Measurements from ENCODE around the gene PRND. TPM values are rescaled to one million over a fixed set of nuclear protein-coding genes. Genes with fewer than 3 reads are reported as not detected.

PRND gene
- total RNA-seq, 1 donor from 2014 or later = not detected

GRCh38 chr20:4710106-4710475, 11.6 kb upstream of the PRND start:
- H3K27ac Mint-ChIP-seq (ENCODE audit: unreplicated experiment) = no peak overlapping the region
- no peaks in the 10 kb centered on the region for H3K4me1 Mint-ChIP-seq (ENCODE audit: unreplicated experiment)
- TF ChIP-seq, protein P1, sequence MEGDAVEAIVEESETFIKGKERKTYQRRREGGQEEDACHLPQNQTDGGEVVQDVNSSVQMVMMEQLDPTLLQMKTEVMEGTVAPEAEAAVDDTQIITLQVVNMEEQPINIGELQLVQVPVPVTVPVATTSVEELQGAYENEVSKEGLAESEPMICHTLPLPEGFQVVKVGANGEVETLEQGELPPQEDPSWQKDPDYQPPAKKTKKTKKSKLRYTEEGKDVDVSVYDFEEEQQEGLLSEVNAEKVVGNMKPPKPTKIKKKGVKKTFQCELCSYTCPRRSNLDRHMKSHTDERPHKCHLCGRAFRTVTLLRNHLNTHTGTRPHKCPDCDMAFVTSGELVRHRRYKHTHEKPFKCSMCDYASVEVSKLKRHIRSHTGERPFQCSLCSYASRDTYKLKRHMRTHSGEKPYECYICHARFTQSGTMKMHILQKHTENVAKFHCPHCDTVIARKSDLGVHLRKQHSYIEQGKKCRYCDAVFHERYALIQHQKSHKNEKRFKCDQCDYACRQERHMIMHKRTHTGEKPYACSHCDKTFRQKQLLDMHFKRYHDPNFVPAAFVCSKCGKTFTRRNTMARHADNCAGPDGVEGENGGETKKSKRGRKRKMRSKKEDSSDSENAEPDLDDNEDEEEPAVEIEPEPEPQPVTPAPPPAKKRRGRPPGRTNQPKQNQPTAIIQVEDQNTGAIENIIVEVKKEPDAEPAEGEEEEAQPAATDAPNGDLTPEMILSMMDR (IDR thresholded peaks at IDR 0.05) = no peak
- no peak overlapping the region for H3K4me3 Mint-ChIP-seq (ENCODE audit: unreplicated experiment)
- DNase-seq (ENCODE audit: extremely low spot score, unreplicated experiment) = peak; percentile 62
- no peaks in the 10 kb centered on the region for H3K36me3 Mint-ChIP-seq (ENCODE audit: unreplicated experiment)
- H3K27me3 Mint-ChIP-seq (ENCODE audit: unreplicated experiment) = peaks cover 9% of the 10 kb centered on the region
- H3K9me3 Mint-ChIP-seq (ENCODE audit: unreplicated experiment) = peaks cover 4% of the 10 kb centered on the region

GRCh38 chr20:4711511-4711910, 10.2 kb upstream of the PRND start:
- H3K9me3 Mint-ChIP-seq (ENCODE audit: unreplicated experiment) = peaks cover 4% of the 10 kb centered on the region
- TF ChIP-seq, protein P1 (IDR thresholded peaks at IDR 0.05) = no peak
- no peak overlapping the region for H3K4me3 Mint-ChIP-seq (ENCODE audit: unreplicated experiment)
- H3K4me1 Mint-ChIP-seq (ENCODE audit: unreplicated experiment) = no peaks in the 10 kb centered on the region
- H3K27ac Mint-ChIP-seq (ENCODE audit: unreplicated experiment) = no peak overlapping the region
- no peak for DNase-seq (ENCODE audit: extremely low spot score, unreplicated experiment)
- peaks cover 23% of the 10 kb centered on the region for H3K27me3 Mint-ChIP-seq (ENCODE audit: unreplicated experiment)
- H3K36me3 Mint-ChIP-seq (ENCODE audit: unreplicated experiment) = no peaks in the 10 kb centered on the region

DNA sequence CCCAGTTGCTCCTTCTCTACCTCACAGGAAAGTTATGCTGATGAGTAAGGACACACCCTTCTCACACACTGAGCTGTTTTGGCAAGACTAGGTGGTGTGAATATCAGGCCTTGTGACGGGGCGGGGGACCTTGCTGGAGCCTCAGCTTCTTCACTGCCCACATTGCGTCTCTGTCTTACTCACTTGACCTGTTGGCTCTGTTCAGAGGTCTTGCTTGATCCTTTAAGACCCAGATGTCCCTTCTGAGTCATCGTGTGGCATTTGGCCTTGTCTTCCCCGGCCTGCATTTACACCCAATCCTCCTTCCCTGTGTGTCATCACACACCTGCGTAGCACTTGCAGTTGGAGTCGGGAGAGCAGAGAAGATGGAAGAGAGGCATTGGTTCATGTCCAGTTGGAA, 8.3 kb upstream of the PRND start:
- peaks cover 4% of the 10 kb centered on the region for H3K9me3 Mint-ChIP-seq (ENCODE audit: unreplicated experiment)
- H3K27ac Mint-ChIP-seq (ENCODE audit: unreplicated experiment) = no peak overlapping the region
- H3K36me3 Mint-ChIP-seq (ENCODE audit: unreplicated experiment) = no peaks in the 10 kb centered on the region
- H3K4me3 Mint-ChIP-seq (ENCODE audit: unreplicated experiment) = no peak overlapping the region
- TF ChIP-seq, protein P1 (IDR thresholded peaks at IDR 0.05) = no peak
- peaks cover 34% of the 10 kb centered on the region for H3K27me3 Mint-ChIP-seq (ENCODE audit: unreplicated experiment)
- no peaks in the 10 kb centered on the region for H3K4me1 Mint-ChIP-seq (ENCODE audit: unreplicated experiment)
- DNase-seq (ENCODE audit: extremely low spot score, unreplicated experiment) = peak; percentile 66

GRCh38 chr20:4714818-4715217, 6.9 kb upstream of the PRND start:
- peak; percentile 34 for DNase-seq (ENCODE audit: extremely low spot score, unreplicated experiment)
- no peaks in the 10 kb centered on the region for H3K36me3 Mint-ChIP-seq (ENCODE audit: unreplicated experiment)
- no peak overlapping the region for H3K4me3 Mint-ChIP-seq (ENCODE audit: unreplicated experiment)
- TF ChIP-seq, protein P1 (IDR thresholded peaks at IDR 0.05) = no peak
- peaks cover 34% of the 10 kb centered on the region for H3K27me3 Mint-ChIP-seq (ENCODE audit: unreplicated experiment)
- H3K9me3 Mint-ChIP-seq (ENCODE audit: unreplicated experiment) = no peaks in the 10 kb centered on the region
- no peak overlapping the region for H3K27ac Mint-ChIP-seq (ENCODE audit: unreplicated experiment)
- H3K4me1 Mint-ChIP-seq (ENCODE audit: unreplicated experiment) = no peaks in the 10 kb centered on the region

GRCh38 chr20:4717816-4718570, 3.7 kb upstream of the PRND start:
- Mint-ChIP-seq H3K9me3 (ENCODE audit: unreplicated experiment) (no peaks in the 10 kb centered on the region), H3K4me1 (ENCODE audit: unreplicated experiment) (peaks cover 6% of the 10 kb centered on the region), H3K27ac (ENCODE audit: unreplicated experiment) (no peak overlapping the region), H3K27me3 (ENCODE audit: unreplicated experiment) (peaks cover 44% of the 10 kb centered on the region), H3K4me3 (ENCODE audit: unreplicated experiment) (no peak overlapping the region), H3K36me3 (ENCODE audit: unreplicated experiment) (no peaks in the 10 kb centered on the region)
- no peak for DNase-seq (ENCODE audit: extremely low spot score, unreplicated experiment)
- TF ChIP-seq, protein P1 (IDR thresholded peaks at IDR 0.05) = no peak
